Gastrocnemius medialis (tissue), 4 donors: ENCODE data around the gene AP3S2.

Source experiments
- POLR2A ChIP-seq, 2 donors: fragments of 450-650 bp; IDR thresholded peaks; one replicate each; pipeline ENCODE4 v1.6.1; 2017; ENCODE audit warnings: antibody characterized with exemption in 2 of 2, mild to moderate bottlenecking in 2 of 2, moderate library complexity in 2 of 2
- TF ChIP-seq, protein P1 (sequence below), 5 experiments: fragments of 450-650 bp in 3 of 5; fragments of 200-600 bp in 2 of 5; sonication (generic) in 2 of 5; IDR thresholded peaks in 4 of 5; conservative IDR thresholded peaks in 1 of 5; 1 replicate in 4 of 5; 2 replicates in 1 of 5; pipeline ENCODE4 v1.5.1; 2016 to 2019; ENCODE audit warnings: antibody characterized with exemption in 5 of 5, mild to moderate bottlenecking in 3 of 5, moderate library complexity in 3 of 5

DNA sequence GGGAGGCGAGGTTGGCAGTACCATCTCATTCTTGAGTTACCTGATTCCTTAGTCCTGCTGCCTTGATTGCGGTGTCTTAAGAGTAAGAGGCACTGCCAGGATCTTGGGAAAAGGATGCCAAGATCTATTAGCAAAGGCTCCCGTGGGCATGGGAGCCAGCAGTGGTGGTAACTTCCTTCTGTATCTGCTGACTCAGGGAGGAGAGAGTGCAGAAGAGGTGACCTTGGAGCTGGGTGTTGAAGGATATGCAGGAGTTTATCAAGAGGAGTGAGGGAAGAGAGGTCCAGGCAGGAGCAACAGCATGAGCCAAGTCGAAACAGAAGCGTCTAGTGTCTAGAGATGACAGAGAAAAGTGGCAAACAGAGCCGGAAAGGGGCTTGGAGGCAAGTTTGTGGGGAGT is 113.2 kb downstream of the AP3S2 start:
- no peak for TF ChIP-seq POLR2A (IDR thresholded peaks at IDR 0.05)
- TF ChIP-seq, protein P1, sequence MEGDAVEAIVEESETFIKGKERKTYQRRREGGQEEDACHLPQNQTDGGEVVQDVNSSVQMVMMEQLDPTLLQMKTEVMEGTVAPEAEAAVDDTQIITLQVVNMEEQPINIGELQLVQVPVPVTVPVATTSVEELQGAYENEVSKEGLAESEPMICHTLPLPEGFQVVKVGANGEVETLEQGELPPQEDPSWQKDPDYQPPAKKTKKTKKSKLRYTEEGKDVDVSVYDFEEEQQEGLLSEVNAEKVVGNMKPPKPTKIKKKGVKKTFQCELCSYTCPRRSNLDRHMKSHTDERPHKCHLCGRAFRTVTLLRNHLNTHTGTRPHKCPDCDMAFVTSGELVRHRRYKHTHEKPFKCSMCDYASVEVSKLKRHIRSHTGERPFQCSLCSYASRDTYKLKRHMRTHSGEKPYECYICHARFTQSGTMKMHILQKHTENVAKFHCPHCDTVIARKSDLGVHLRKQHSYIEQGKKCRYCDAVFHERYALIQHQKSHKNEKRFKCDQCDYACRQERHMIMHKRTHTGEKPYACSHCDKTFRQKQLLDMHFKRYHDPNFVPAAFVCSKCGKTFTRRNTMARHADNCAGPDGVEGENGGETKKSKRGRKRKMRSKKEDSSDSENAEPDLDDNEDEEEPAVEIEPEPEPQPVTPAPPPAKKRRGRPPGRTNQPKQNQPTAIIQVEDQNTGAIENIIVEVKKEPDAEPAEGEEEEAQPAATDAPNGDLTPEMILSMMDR (IDR thresholded peaks at IDR 0.05 in 4 of 5, conservative IDR thresholded peaks at IDR 0.05 in 1 of 5): no peak
